ENCODE measurements around the gene SERTAD1.
A peak's percentile ranks its signal among the peaks of the same experiment; 100 is the strongest.

Gene SERTAD1

DNA sequence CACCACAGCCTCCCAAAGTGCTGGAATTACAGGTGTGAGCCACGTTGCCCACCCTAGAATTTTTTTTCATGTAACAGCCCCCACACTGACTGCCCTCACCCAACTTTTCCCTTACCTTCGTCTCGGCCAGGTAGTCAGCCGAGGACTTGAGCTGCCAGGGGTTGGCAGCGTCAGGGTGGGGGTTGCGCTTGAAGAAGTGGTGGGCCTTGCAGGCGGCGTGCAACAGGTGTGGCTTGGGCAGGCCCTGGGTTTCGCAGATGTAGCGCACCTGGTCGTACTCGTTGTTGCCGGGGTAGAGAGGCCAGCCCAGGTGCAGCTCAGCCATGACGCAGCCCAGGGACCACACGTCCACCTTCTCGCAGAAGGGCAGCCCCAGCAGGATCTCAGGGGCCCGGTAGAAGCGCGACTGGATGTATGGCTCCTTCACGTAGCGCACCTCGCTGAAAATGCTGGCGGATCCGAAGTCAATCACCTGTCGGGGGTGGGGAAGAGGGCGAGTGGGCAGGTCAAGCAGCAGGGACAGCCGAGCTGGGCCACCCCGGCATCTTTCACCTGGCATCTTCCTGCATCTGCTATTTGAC lies 42.0 kb downstream of the SERTAD1 start:
- H2AFZ ChIP-seq (ENCODE audit: low read length), result no peak overlapping the region
- no peak overlapping the region for H4K91ac ChIP-seq (ENCODE audit: low read depth, low read length, poor library complexity)
- H3K4me2 ChIP-seq (ENCODE audit: insufficient read depth, low read length, poor library complexity, severe bottlenecking), result no peak overlapping the region
- no peaks in the 10 kb centered on the region for H3K27me3 ChIP-seq (ENCODE audit: control insufficient read depth in 3 of 3, insufficient read depth in 3 of 3, low read depth in 1 of 3, low read length in 3 of 3)
- WGBS, 2 donors (ENCODE audit: extremely low coverage in 2 of 2, insufficient read length in 2 of 2, insufficient replicate concordance in 1 of 2), result no CpG with 5 or more reads among the region's 28 CpGs
- no peak overlapping the region for H2BK120ac ChIP-seq (ENCODE audit: low read depth, low read length)
- no peak overlapping the region for H2AK5ac ChIP-seq (ENCODE audit: low read depth, low read length)
- no peak overlapping the region for H3K18ac ChIP-seq (ENCODE audit: low read length)
- peaks cover 0 to 1% of the 10 kb centered on the region in 2 donors for H3K9me3 ChIP-seq (replicated peaks in 1 of 2; ENCODE audit: control insufficient read depth in 2 of 2, insufficient read depth in 1 of 2, low read depth in 1 of 2, low read length in 2 of 2)
- H3K79me1 ChIP-seq (ENCODE audit: low read depth, low read length), result peaks cover 8% of the 10 kb centered on the region
- DNase-seq (ENCODE audit: low spot score), result no peak
- H3K14ac ChIP-seq (ENCODE audit: low read length), result no peak overlapping the region
- H4K8ac ChIP-seq (ENCODE audit: low read depth, low read length), result no peak overlapping the region
- peak overlapping the region in 1 of 2 donors; percentile 46 for H3K4me3 ChIP-seq (ENCODE audit: low read length in 2 of 2)
- H2BK5ac ChIP-seq (ENCODE audit: low read length), result no peak overlapping the region
- H3K9ac ChIP-seq (ENCODE audit: low read depth, low read length, poor library complexity), result no peak overlapping the region
- H3K4me1 ChIP-seq (ENCODE audit: control insufficient read depth in 2 of 2, insufficient read depth in 1 of 2, low read depth in 1 of 2, low read length in 2 of 2), result no peaks in the 10 kb centered on the region
- H2BK15ac ChIP-seq (ENCODE audit: low read length), result no peak overlapping the region
- peak overlapping the region; percentile 80 for H3K23ac ChIP-seq (ENCODE audit: low read depth, low read length, poor library complexity)
- H3K36me3 ChIP-seq (replicated peaks in 1 of 2; ENCODE audit: control insufficient read depth in 2 of 2, insufficient read depth in 2 of 2, low read length in 2 of 2), result peaks cover 13 to 14% of the 10 kb centered on the region in 2 donors
- H3K4ac ChIP-seq (ENCODE audit: low read length), result no peak overlapping the region
- H3K27ac ChIP-seq (replicated peaks; ENCODE audit: low read length), result no peak overlapping the region
- H2BK12ac ChIP-seq (ENCODE audit: low read length), result no peak overlapping the region

DNA sequence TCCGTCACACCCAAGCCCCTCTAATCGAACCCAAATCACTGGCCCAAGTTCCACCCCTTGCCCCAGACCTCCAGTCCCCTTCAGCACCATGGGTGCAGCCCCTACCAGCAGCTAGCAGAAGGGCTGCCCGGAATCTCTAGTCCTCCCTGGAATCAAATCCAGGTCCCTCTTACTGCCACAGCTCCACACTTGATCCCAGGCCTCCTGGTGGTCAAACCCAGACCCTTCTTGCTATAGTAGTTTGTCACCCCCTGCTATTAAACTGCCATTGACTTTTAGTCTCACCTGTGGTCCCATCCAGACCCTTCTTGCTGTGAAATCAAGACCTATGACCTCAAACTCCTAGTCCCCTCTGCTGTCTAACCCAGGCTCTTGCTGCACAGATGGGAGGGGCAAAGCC lies 44.5 kb downstream of the SERTAD1 start:
- DNase-seq (ENCODE audit: low spot score), result no peak
- no peak overlapping the region for H2BK15ac ChIP-seq (ENCODE audit: low read length)
- H3K9ac ChIP-seq (ENCODE audit: low read depth, low read length, poor library complexity), result no peak overlapping the region
- no peak overlapping the region for H3K14ac ChIP-seq (ENCODE audit: low read length)
- H3K23ac ChIP-seq (ENCODE audit: low read depth, low read length, poor library complexity), result no peak overlapping the region
- H3K4me2 ChIP-seq (ENCODE audit: insufficient read depth, low read length, poor library complexity, severe bottlenecking), result no peak overlapping the region
- H3K4me1 ChIP-seq (ENCODE audit: control insufficient read depth in 2 of 2, insufficient read depth in 1 of 2, low read depth in 1 of 2, low read length in 2 of 2), result no peaks in the 10 kb centered on the region
- H3K27ac ChIP-seq (replicated peaks; ENCODE audit: low read length), result no peak overlapping the region
- no peak overlapping the region for H3K18ac ChIP-seq (ENCODE audit: low read length)
- peak overlapping the region; percentile 6 for H2BK120ac ChIP-seq (ENCODE audit: low read depth, low read length)
- H4K8ac ChIP-seq (ENCODE audit: low read depth, low read length), result no peak overlapping the region
- H2BK5ac ChIP-seq (ENCODE audit: low read length), result peak overlapping the region; percentile 3
- no CpG with 5 or more reads among the region's 3 CpGs for WGBS, 2 donors (ENCODE audit: extremely low coverage in 2 of 2, insufficient read length in 2 of 2, insufficient replicate concordance in 1 of 2)
- peaks cover 10% of the 10 kb centered on the region for H3K79me1 ChIP-seq (ENCODE audit: low read depth, low read length)
- no peaks in the 10 kb centered on the region for H3K27me3 ChIP-seq (ENCODE audit: control insufficient read depth in 3 of 3, insufficient read depth in 3 of 3, low read depth in 1 of 3, low read length in 3 of 3)
- H3K4ac ChIP-seq (ENCODE audit: low read length), result no peak overlapping the region
- no peak overlapping the region for H2AFZ ChIP-seq (ENCODE audit: low read length)
- H2AK5ac ChIP-seq (ENCODE audit: low read depth, low read length), result no peak overlapping the region
- H3K36me3 ChIP-seq (replicated peaks in 1 of 2; ENCODE audit: control insufficient read depth in 2 of 2, insufficient read depth in 2 of 2, low read length in 2 of 2), result peaks cover 27 to 32% of the 10 kb centered on the region in 2 donors
- H4K91ac ChIP-seq (ENCODE audit: low read depth, low read length, poor library complexity), result no peak overlapping the region
- H3K4me3 ChIP-seq (ENCODE audit: low read length in 2 of 2), result no peak overlapping the region
- no peak overlapping the region for H2BK12ac ChIP-seq (ENCODE audit: low read length)
- peaks cover 0 to 4% of the 10 kb centered on the region in 2 donors for H3K9me3 ChIP-seq (replicated peaks in 1 of 2; ENCODE audit: control insufficient read depth in 2 of 2, insufficient read depth in 1 of 2, low read depth in 1 of 2, low read length in 2 of 2)

DNA sequence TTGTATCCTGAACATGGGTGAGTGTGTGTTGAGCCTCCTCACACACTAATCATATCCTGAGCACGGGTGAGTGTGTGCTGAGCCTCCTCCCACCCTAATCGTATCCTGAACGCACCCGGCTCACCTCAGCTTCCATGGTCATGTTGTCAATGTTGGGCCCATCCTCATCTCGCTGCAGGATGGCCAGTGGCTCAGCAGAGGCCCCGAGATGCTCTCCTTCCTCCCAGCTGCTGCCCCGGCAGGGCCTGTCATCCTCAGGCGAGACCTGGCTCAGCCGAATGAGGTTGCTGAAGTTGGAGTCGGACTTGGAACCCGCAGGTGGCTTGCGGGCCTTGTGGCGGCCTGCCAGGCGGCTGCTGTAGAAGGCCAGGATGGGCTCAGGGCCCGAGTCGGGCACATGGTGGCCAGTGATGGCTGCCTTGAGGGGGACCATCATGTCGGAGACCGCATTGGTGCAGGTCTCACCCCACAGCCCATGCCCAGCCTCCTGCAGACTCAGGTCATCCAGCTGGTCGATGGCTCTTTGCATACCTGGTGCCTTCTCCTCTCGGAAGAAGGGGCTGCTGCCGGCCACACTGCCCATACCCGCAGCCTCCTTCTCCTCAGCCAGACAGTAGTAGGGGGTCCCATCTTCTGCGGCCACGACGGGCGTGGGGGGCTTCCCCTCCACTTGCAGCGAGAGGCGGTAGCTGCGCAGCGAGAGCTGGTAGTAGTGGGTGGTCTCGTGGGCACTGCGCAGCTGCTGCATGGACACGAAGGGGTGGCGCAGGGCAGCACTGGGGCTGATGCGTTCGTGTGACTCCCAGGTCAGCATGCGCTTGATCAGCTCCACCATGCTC lies 45.4 kb downstream of the SERTAD1 start:
- Histone ChIP-seq H3K23ac (ENCODE audit: low read depth, low read length, poor library complexity) (peak overlapping the region; percentile 73), H3K4me3 (ENCODE audit: low read length in 2 of 2) (no peak overlapping the region), H3K36me3 (replicated peaks in 1 of 2; ENCODE audit: control insufficient read depth in 2 of 2, insufficient read depth in 2 of 2, low read length in 2 of 2) (peaks cover 27 to 36% of the 10 kb centered on the region in 2 donors), H2BK5ac (ENCODE audit: low read length) (peak overlapping the region; percentile 3), H3K79me1 (ENCODE audit: low read depth, low read length) (peaks cover 10% of the 10 kb centered on the region), H3K4ac (ENCODE audit: low read length) (no peak overlapping the region), H3K14ac (ENCODE audit: low read length) (peak overlapping the region; percentile 21), H3K27me3 (ENCODE audit: control insufficient read depth in 3 of 3, insufficient read depth in 3 of 3, low read depth in 1 of 3, low read length in 3 of 3) (no peaks in the 10 kb centered on the region), H4K91ac (ENCODE audit: low read depth, low read length, poor library complexity) (no peak overlapping the region), H2BK12ac (ENCODE audit: low read length) (no peak overlapping the region), H3K27ac (replicated peaks; ENCODE audit: low read length) (no peak overlapping the region), H3K4me2 (ENCODE audit: insufficient read depth, low read length, poor library complexity, severe bottlenecking) (no peak overlapping the region), H2AK5ac (ENCODE audit: low read depth, low read length) (no peak overlapping the region), H3K9ac (ENCODE audit: low read depth, low read length, poor library complexity) (peak overlapping the region; percentile 77), H2BK120ac (ENCODE audit: low read depth, low read length) (peak overlapping the region; percentile 6), H3K9me3 (replicated peaks in 1 of 2; ENCODE audit: control insufficient read depth in 2 of 2, insufficient read depth in 1 of 2, low read depth in 1 of 2, low read length in 2 of 2) (peaks cover 0 to 4% of the 10 kb centered on the region in 2 donors), H3K18ac (ENCODE audit: low read length) (no peak overlapping the region), H3K4me1 (ENCODE audit: control insufficient read depth in 2 of 2, insufficient read depth in 1 of 2, low read depth in 1 of 2, low read length in 2 of 2) (no peaks in the 10 kb centered on the region), H2AFZ (ENCODE audit: low read length) (no peak overlapping the region), H4K8ac (ENCODE audit: low read depth, low read length) (peak overlapping the region; percentile 65), H2BK15ac (ENCODE audit: low read length) (no peak overlapping the region)
- no CpG with 5 or more reads among the region's 37 CpGs for WGBS, 2 donors (ENCODE audit: extremely low coverage in 2 of 2, insufficient read length in 2 of 2, insufficient replicate concordance in 1 of 2)
- no peak for DNase-seq (ENCODE audit: low spot score)

DNA sequence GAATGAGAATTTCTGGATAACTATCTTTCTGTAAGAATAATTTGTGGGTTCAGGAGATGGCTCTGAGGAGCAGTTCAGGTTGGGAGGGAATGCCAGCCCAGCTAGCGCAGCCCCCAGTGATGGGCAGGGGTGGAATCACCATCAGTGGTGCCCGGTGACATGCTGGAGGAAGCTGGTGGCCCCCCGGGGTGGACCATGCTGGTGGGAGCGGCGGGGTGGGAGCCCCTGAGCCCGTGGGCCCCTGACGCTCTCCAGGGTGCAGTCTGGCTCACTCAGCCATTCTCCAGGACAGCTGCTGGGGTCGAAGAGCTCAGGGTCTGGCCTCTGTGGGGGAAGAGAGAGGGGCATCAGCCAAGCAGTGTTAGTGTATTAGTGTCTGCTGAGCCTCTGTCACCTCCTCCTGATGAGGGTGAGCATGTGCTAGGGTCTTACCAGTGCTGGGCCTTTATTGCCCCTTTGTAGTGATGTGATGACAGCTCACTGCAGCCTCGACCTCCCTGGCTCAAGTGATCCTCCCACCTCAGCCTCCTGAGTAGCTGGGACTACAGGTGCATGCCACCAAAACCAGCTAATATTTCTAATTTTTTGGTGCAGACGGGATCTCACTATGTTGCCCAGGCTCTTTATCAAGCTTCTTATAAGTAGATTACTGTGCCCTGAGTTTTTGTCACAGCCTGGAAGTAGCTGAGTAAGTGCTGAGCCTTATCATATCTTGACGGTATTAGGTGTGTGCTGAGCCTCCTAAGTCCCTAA lies 46.2 kb downstream of the SERTAD1 start:
- H2BK120ac ChIP-seq (ENCODE audit: low read depth, low read length), result no peak overlapping the region
- H4K91ac ChIP-seq (ENCODE audit: low read depth, low read length, poor library complexity), result no peak overlapping the region
- H3K4me2 ChIP-seq (ENCODE audit: insufficient read depth, low read length, poor library complexity, severe bottlenecking), result no peak overlapping the region
- H4K8ac ChIP-seq (ENCODE audit: low read depth, low read length), result no peak overlapping the region
- no peak overlapping the region for H2BK12ac ChIP-seq (ENCODE audit: low read length)
- no peak for DNase-seq (ENCODE audit: low spot score)
- H3K9ac ChIP-seq (ENCODE audit: low read depth, low read length, poor library complexity), result no peak overlapping the region
- H3K18ac ChIP-seq (ENCODE audit: low read length), result no peak overlapping the region
- no peak overlapping the region for H2AK5ac ChIP-seq (ENCODE audit: low read depth, low read length)
- peak overlapping the region; percentile 55 for H3K23ac ChIP-seq (ENCODE audit: low read depth, low read length, poor library complexity)
- H3K14ac ChIP-seq (ENCODE audit: low read length), result no peak overlapping the region
- no peak overlapping the region for H3K4ac ChIP-seq (ENCODE audit: low read length)
- H3K4me1 ChIP-seq (ENCODE audit: control insufficient read depth in 2 of 2, insufficient read depth in 1 of 2, low read depth in 1 of 2, low read length in 2 of 2), result no peaks in the 10 kb centered on the region
- peaks cover 0 to 4% of the 10 kb centered on the region in 2 donors for H3K9me3 ChIP-seq (replicated peaks in 1 of 2; ENCODE audit: control insufficient read depth in 2 of 2, insufficient read depth in 1 of 2, low read depth in 1 of 2, low read length in 2 of 2)
- no peak overlapping the region for H2AFZ ChIP-seq (ENCODE audit: low read length)
- H2BK15ac ChIP-seq (ENCODE audit: low read length), result no peak overlapping the region
- no peaks in the 10 kb centered on the region for H3K27me3 ChIP-seq (ENCODE audit: control insufficient read depth in 3 of 3, insufficient read depth in 3 of 3, low read depth in 1 of 3, low read length in 3 of 3)
- H3K4me3 ChIP-seq (ENCODE audit: low read length in 2 of 2), result no peak overlapping the region
- peaks cover 10% of the 10 kb centered on the region for H3K79me1 ChIP-seq (ENCODE audit: low read depth, low read length)
- H3K27ac ChIP-seq (replicated peaks; ENCODE audit: low read length), result no peak overlapping the region
- WGBS, 2 donors (ENCODE audit: extremely low coverage in 2 of 2, insufficient read length in 2 of 2, insufficient replicate concordance in 1 of 2), result no CpG with 5 or more reads among the region's 11 CpGs
- no peak overlapping the region for H2BK5ac ChIP-seq (ENCODE audit: low read length)
- H3K36me3 ChIP-seq (replicated peaks in 1 of 2; ENCODE audit: control insufficient read depth in 2 of 2, insufficient read depth in 2 of 2, low read length in 2 of 2), result peaks cover 30 to 42% of the 10 kb centered on the region in 2 donors

Measured in neuronal stem cell (in vitro differentiated cells).